ENCODE measurements around the gene LGR4. TPM values are rescaled to one million over a fixed set of nuclear protein-coding genes. Genes with fewer than 3 reads are reported as not detected.

LGR4 gene
- total and polyA plus RNA-seq, 2 donors (not counting 1 experiment from before 2014, with no cell fraction given): 0.92 to 3.3 TPM

GRCh38 chr11:27436916-27437315, 35.7 kb downstream of the LGR4 start:
- POLR2A ChIA-PET: no interaction called here
- Mint-ChIP-seq H3K9me3 (ENCODE audit: insufficient read depth) (no peaks in the 10 kb centered on the region), H3K4me3 (no peak overlapping the region), H3K27me3 (peaks cover 4% of the 10 kb centered on the region), H3K27ac (no peak overlapping the region), H3K4me1 (no peaks in the 10 kb centered on the region)
- Histone ChIP-seq H3K27ac (ENCODE audit: low read length in 2 of 2) (no peak overlapping the region), H3K27me3 (replicated peaks in 1 of 4; ENCODE audit: control extremely low read depth in 1 of 4, control insufficient read depth in 3 of 4, insufficient read depth in 4 of 4, low read length in 3 of 4) (no peaks in the 10 kb centered on the region), H3K9me3 (ENCODE audit: control extremely low read depth in 1 of 3, control insufficient read depth in 2 of 3, insufficient read depth in 1 of 3, low read length in 2 of 3) (no peaks in the 10 kb centered on the region), H3K9ac (ENCODE audit: low read length) (no peak overlapping the region), H3K4me3 (ENCODE audit: control extremely low read depth in 1 of 5, extremely low read depth in 1 of 5, insufficient read depth in 1 of 5, low read depth in 2 of 5, low read length in 4 of 5) (no peak overlapping the region), H3K79me2 (ENCODE audit: control insufficient read depth, insufficient read depth, low read length) (no peaks in the 10 kb centered on the region), H4K20me1 (ENCODE audit: control insufficient read depth, insufficient read depth, low read length, poor library complexity, severe bottlenecking) (no peaks in the 10 kb centered on the region), H2AFZ (ENCODE audit: insufficient read depth, low read depth, low read length, poor library complexity, severe bottlenecking) (no peak overlapping the region), H3K36me3 (replicated peaks in 1 of 2; ENCODE audit: control extremely low read depth in 1 of 2, control insufficient read depth in 1 of 2, extremely low read depth in 1 of 2, insufficient read depth in 2 of 2, low read length in 1 of 2) (no peaks in the 10 kb centered on the region), H3K4me2 (replicated peaks; ENCODE audit: low read depth, low read length, poor library complexity, severe bottlenecking) (no peak overlapping the region), H3K4me1 (ENCODE audit: control insufficient read depth in 2 of 2, insufficient read depth in 2 of 2, low read length in 2 of 2) (no peaks in the 10 kb centered on the region)
- DNase-seq (no peak), ATAC-seq (ENCODE audit: low read depth) (no peak)
- CTCF ChIA-PET: no interaction called here
- intact Hi-C loops (cut with micrococcal nuclease): no loop called here
- TF ChIP-seq EZH2 (IDR thresholded peaks at IDR 0.05; ENCODE audit: borderline replicate concordance, insufficient read depth, low read depth, low read length, poor library complexity, severe bottlenecking): no peak
- no peak for TF ChIP-seq CTCF (IDR thresholded peaks at IDR 0.05)

DNA sequence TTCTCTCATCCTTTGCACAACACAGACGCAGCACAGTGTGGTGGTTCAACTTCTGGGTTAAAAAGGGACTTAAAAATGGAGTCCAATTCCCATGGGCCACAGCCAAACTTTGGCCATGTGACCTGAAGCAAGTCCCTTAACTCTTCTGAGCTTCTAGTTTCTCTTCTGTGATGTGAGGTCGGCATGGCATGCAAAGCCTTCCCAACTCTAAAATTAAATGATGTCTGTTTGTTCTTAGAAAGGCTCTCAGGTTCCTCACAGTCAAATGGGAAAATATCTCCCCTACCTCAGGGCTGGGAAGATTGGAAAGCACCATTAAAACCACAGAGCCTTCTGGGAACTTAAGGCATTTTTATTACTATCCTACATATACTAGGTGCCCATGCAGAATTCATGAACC, 38.8 kb downstream of the LGR4 start:
- intact Hi-C loops (cut with micrococcal nuclease): no loop called here
- Histone ChIP-seq H3K27me3 (replicated peaks in 1 of 4; ENCODE audit: control extremely low read depth in 1 of 4, control insufficient read depth in 3 of 4, insufficient read depth in 4 of 4, low read length in 3 of 4) (no peaks in the 10 kb centered on the region), H3K79me2 (ENCODE audit: control insufficient read depth, insufficient read depth, low read length) (no peaks in the 10 kb centered on the region), H3K9ac (ENCODE audit: low read length) (no peak overlapping the region), H4K20me1 (ENCODE audit: control insufficient read depth, insufficient read depth, low read length, poor library complexity, severe bottlenecking) (no peaks in the 10 kb centered on the region), H3K4me2 (replicated peaks; ENCODE audit: low read depth, low read length, poor library complexity, severe bottlenecking) (no peak overlapping the region), H2AFZ (ENCODE audit: insufficient read depth, low read depth, low read length, poor library complexity, severe bottlenecking) (no peak overlapping the region), H3K4me3 (ENCODE audit: control extremely low read depth in 1 of 5, extremely low read depth in 1 of 5, insufficient read depth in 1 of 5, low read depth in 2 of 5, low read length in 4 of 5) (no peak overlapping the region), H3K9me3 (ENCODE audit: control extremely low read depth in 1 of 3, control insufficient read depth in 2 of 3, insufficient read depth in 1 of 3, low read length in 2 of 3) (no peaks in the 10 kb centered on the region), H3K36me3 (replicated peaks in 1 of 2; ENCODE audit: control extremely low read depth in 1 of 2, control insufficient read depth in 1 of 2, extremely low read depth in 1 of 2, insufficient read depth in 2 of 2, low read length in 1 of 2) (no peaks in the 10 kb centered on the region), H3K4me1 (ENCODE audit: control insufficient read depth in 2 of 2, insufficient read depth in 2 of 2, low read length in 2 of 2) (no peaks in the 10 kb centered on the region), H3K27ac (ENCODE audit: low read length in 2 of 2) (no peak overlapping the region)
- H3K4me3 Mint-ChIP-seq: no peak overlapping the region
- DNase-seq (no peak), ATAC-seq (ENCODE audit: low read depth) (no peak)
- H3K4me1 Mint-ChIP-seq: no peaks in the 10 kb centered on the region
- no peaks in the 10 kb centered on the region for H3K9me3 Mint-ChIP-seq (ENCODE audit: insufficient read depth)
- ChIA-PET CTCF (no interaction called here), POLR2A (no interaction called here)
- TF ChIP-seq CTCF (IDR thresholded peaks at IDR 0.05) (no peak), EZH2 (IDR thresholded peaks at IDR 0.05; ENCODE audit: borderline replicate concordance, insufficient read depth, low read depth, low read length, poor library complexity, severe bottlenecking) (no peak)
- no peaks in the 10 kb centered on the region for H3K27me3 Mint-ChIP-seq
- no CpG with 5 or more reads among the region's 2 CpGs for WGBS (ENCODE audit: insufficient coverage)
- no peak overlapping the region for H3K27ac Mint-ChIP-seq
